ENCODE results near the gene ADORA2A. TPM values are rescaled to one million over a fixed set of nuclear protein-coding genes. Genes with fewer than 3 reads are reported as not detected.
A peak's percentile ranks its signal among the peaks of the same experiment; 100 is the strongest.

ADORA2A gene
- polyA plus RNA-seq, 1 donor: 10.9 TPM

DNA sequence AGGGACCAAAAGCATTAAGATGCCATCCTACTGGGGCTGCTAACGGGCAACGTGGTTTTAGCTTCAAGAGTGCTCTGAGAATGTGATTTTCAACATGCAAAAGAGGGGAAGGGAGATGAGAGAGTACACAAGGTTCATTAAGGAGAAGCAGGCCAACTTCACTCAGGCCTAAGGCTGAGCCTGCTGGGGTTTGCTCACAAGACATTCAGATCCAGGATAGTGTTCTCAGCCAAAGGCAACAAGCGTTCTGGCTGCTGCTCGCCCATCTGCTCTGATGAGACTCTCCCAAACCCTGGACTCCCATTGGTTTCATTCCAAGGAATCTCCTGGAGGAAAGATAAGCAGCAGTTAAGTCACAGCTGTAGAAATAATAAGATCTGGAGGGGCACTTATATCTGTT is 44.2 kb downstream of the ADORA2A start:
- Histone ChIP-seq H3K27ac (ENCODE audit: low read length) (no peak overlapping the region), H3K9me3 (ENCODE audit: control insufficient read depth, low read depth, low read length) (no peaks in the 10 kb centered on the region), H3K27me3 (ENCODE audit: control insufficient read depth, insufficient read depth, low read length) (no peaks in the 10 kb centered on the region), H3K4me1 (ENCODE audit: control insufficient read depth, insufficient read depth, low read length) (no peaks in the 10 kb centered on the region), H3K36me3 (ENCODE audit: control insufficient read depth, insufficient read depth, low read length) (no peaks in the 10 kb centered on the region), H3K4me3 (ENCODE audit: low read length) (no peak overlapping the region)
- no CpG with 5 or more reads among the region's 4 CpGs for WGBS (ENCODE audit: insufficient coverage, low lambda C conversion rate)
- no peak for DNase-seq

DNA sequence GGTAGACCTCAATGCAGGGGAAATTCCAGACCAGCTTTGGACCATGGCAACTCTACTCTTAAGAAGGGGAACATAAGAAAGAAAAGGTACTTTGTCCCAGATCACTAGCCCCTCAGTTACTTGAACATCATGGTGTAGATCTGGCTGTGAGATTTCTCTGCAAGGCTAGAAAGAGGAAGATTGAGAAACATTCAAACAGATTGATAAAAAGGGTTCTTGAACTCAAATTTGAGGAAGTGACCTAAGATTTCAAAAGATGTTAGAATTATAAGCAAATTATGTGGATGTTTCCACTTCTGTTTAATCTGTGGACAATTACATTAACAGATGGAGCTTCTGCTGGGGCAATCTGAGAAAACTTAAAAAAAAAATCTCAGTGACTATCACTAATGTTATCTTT is 45.9 kb downstream of the ADORA2A start:
- Histone ChIP-seq H3K27me3 (ENCODE audit: control insufficient read depth, insufficient read depth, low read length) (no peaks in the 10 kb centered on the region), H3K4me1 (ENCODE audit: control insufficient read depth, insufficient read depth, low read length) (no peaks in the 10 kb centered on the region), H3K27ac (ENCODE audit: low read length) (no peak overlapping the region), H3K9me3 (ENCODE audit: control insufficient read depth, low read depth, low read length) (no peaks in the 10 kb centered on the region), H3K36me3 (ENCODE audit: control insufficient read depth, insufficient read depth, low read length) (no peaks in the 10 kb centered on the region), H3K4me3 (ENCODE audit: low read length) (no peak overlapping the region)
- DNase-seq: no peak

DNA sequence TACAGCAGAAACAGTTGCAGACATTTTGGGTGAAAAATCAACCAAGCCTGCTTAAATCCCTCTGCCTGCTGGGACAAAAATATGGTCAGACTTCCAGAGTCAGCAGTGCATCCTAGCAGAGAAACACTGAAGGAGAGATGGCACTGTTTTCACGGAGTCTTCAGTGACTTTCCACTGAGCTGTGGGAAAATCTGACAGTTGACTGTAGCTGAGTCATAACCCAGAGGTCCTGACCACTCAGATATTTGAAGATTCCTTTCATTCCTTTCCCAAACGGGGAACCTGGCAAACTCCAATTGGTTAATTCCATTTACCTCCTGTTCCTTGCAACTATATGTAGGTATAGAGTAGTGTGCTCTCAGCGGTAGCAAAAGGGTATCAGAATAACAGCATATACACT is 46.8 kb downstream of the ADORA2A start:
- Histone ChIP-seq H3K4me3 (ENCODE audit: low read length) (no peak overlapping the region), H3K9me3 (ENCODE audit: control insufficient read depth, low read depth, low read length) (no peaks in the 10 kb centered on the region), H3K36me3 (ENCODE audit: control insufficient read depth, insufficient read depth, low read length) (no peaks in the 10 kb centered on the region), H3K27me3 (ENCODE audit: control insufficient read depth, insufficient read depth, low read length) (no peaks in the 10 kb centered on the region), H3K4me1 (ENCODE audit: control insufficient read depth, insufficient read depth, low read length) (no peaks in the 10 kb centered on the region), H3K27ac (ENCODE audit: low read length) (no peak overlapping the region)
- DNase-seq: no peak
- no CpG with 5 or more reads among the region's 3 CpGs for WGBS (ENCODE audit: insufficient coverage, low lambda C conversion rate)

DNA sequence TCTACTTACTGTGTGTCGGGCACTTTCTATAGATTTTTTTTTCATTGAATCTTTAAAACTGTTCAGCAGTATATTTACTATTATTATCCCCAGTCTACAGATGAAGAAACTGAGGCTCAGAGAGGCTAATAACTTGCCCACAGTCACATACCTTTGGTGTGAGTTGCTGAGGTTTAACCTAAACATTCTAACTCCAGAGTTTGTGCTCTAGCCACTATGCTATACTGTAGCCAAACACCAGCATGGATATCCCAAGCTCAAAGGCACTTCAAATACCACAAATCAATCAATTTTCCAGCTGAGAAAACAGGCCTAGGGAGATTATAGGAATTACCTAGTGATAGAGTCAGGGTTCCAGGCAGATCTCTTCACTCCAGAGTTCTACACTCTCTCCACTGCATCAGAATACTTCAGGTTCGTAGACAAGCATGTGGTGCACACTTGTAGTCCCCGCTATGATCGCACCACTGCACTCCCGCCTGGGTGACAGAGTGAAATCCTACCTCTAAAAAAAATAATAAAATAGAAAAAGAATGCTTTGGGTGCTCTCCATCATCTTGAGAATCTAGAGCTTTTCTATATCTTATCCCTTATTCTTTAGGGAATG is 47.4 kb downstream of the ADORA2A start:
- WGBS (ENCODE audit: insufficient coverage, low lambda C conversion rate): no CpG with 5 or more reads among the region's 5 CpGs
- DNase-seq: no peak

DNA sequence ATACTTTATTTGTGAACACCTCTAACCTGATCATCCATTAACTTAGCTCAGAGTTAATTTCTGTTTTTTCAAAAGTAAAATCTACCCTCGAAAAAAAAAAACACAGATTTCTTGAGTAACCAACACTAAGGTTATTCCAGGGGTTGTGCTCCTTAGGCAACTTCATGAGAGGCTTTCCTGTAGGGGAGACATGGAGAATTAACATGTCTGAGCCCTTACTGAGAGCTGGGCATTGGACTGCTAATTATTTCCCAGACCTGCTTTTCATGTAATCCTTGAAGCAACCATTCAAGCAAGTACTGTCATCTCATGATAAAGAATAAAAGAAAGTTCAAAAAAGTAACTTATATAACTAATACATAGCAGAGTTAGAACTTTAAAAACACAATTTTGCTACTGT is 54.2 kb downstream of the ADORA2A start:
- Histone ChIP-seq H3K4me1 (ENCODE audit: control insufficient read depth, insufficient read depth, low read length) (no peaks in the 10 kb centered on the region), H3K9me3 (ENCODE audit: control insufficient read depth, low read depth, low read length) (no peaks in the 10 kb centered on the region), H3K4me3 (ENCODE audit: low read length) (no peak overlapping the region), H3K27ac (ENCODE audit: low read length) (no peak overlapping the region), H3K36me3 (ENCODE audit: control insufficient read depth, insufficient read depth, low read length) (no peaks in the 10 kb centered on the region), H3K27me3 (ENCODE audit: control insufficient read depth, insufficient read depth, low read length) (no peaks in the 10 kb centered on the region)
- WGBS (ENCODE audit: insufficient coverage, low lambda C conversion rate): no CpG with 5 or more reads among the region's 1 CpG
- DNase-seq: no peak

More for the DNA sequence above, 47.4 kb downstream of the ADORA2A start:
- Histone ChIP-seq H3K9me3 (ENCODE audit: control insufficient read depth, low read depth, low read length) (no peaks in the 10 kb centered on the region), H3K4me1 (ENCODE audit: control insufficient read depth, insufficient read depth, low read length) (no peaks in the 10 kb centered on the region), H3K36me3 (ENCODE audit: control insufficient read depth, insufficient read depth, low read length) (no peaks in the 10 kb centered on the region), H3K4me3 (ENCODE audit: low read length) (no peak overlapping the region), H3K27ac (ENCODE audit: low read length) (no peak overlapping the region), H3K27me3 (ENCODE audit: control insufficient read depth, insufficient read depth, low read length) (no peaks in the 10 kb centered on the region)

DNA sequence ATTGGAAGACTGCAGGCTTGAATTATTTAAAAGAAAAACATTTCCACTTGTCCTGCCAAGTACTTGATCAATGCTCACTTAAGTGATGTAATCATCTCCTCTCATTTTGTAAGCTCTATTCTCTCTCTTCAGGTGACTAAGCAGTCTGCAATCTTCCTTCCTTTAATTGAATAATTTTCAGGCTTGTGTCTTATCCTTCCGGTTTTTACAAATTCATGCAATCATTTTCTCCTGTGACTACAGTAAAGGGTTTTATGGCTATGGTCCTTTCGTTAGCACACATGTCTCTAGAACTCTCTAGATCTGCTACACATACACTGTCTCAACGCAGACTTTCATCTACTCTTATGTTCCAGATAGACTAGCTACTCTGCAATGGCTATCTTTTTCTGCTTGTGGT is 55.2 kb downstream of the ADORA2A start:
- Histone ChIP-seq H3K9me3 (ENCODE audit: control insufficient read depth, low read depth, low read length) (no peaks in the 10 kb centered on the region), H3K4me1 (ENCODE audit: control insufficient read depth, insufficient read depth, low read length) (no peaks in the 10 kb centered on the region), H3K27ac (ENCODE audit: low read length) (no peak overlapping the region), H3K27me3 (ENCODE audit: control insufficient read depth, insufficient read depth, low read length) (no peaks in the 10 kb centered on the region), H3K36me3 (ENCODE audit: control insufficient read depth, insufficient read depth, low read length) (no peaks in the 10 kb centered on the region), H3K4me3 (ENCODE audit: low read length) (no peak overlapping the region)
- peak in 1 of 2 donors; percentile 46 for DNase-seq
- WGBS (ENCODE audit: insufficient coverage, low lambda C conversion rate): 61% methylated on average over 3 of the region's 3 CpGs

DNA sequence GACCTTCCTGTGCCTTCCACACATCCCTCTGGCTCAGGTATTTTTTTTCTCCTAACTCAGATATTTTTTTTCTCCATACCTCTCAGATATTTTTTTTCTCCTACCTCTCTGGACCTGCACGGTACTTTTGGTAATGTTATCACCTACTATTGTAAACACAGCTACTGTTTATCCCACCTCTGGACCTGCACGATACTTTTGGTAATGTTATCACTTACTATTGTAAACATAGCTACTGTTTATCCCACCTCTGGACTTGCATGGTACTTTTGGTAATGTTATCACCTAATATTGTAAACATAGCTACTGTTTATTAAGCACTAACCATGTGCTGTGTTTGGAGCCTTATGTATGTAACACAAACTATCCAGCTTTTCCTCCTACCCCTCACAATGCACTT is 55.6 kb downstream of the ADORA2A start:
- Histone ChIP-seq H3K27ac (ENCODE audit: low read length) (no peak overlapping the region), H3K9me3 (ENCODE audit: control insufficient read depth, low read depth, low read length) (no peaks in the 10 kb centered on the region)
- WGBS (ENCODE audit: insufficient coverage, low lambda C conversion rate): 0% methylated on average over 1 of the region's 2 CpGs

DNA sequence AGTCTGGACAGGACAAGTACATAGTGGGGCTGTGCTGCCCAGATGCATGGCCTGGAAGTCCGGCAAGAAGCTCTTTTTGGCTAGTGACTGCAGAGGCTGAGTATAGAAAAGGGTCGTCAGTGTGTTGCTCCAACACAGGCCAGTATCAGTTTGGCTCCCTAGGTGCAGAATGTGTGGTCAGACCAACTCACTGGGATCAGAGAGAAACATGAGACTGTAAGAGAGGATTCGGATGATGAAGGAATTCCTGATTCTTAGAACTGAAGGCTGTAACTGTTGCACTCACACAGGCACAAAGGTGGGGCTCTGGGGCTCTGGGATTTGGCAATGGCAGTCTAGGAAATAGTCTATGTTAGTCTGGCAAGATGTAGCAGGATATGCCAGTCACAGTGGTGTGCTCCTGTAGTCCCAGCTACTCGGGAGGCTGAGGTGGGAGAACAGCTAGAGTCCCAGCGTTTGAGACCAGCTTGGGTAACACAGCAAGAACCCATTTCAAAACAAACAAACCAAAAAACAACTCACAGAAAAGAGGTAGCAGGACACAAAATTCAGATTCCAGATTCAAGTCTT is 56.7 kb downstream of the ADORA2A start:
- WGBS (ENCODE audit: insufficient coverage, low lambda C conversion rate): no CpG with 5 or more reads among the region's 5 CpGs
- Histone ChIP-seq H3K36me3 (ENCODE audit: control insufficient read depth, insufficient read depth, low read length) (no peaks in the 10 kb centered on the region), H3K9me3 (ENCODE audit: control insufficient read depth, low read depth, low read length) (no peaks in the 10 kb centered on the region), H3K4me1 (ENCODE audit: control insufficient read depth, insufficient read depth, low read length) (no peaks in the 10 kb centered on the region), H3K4me3 (ENCODE audit: low read length) (no peak overlapping the region), H3K27ac (ENCODE audit: low read length) (no peak overlapping the region), H3K27me3 (ENCODE audit: control insufficient read depth, insufficient read depth, low read length) (no peaks in the 10 kb centered on the region)
- no peak for DNase-seq

More for the DNA sequence above, 55.6 kb downstream of the ADORA2A start:
- Histone ChIP-seq H3K36me3 (ENCODE audit: control insufficient read depth, insufficient read depth, low read length) (no peaks in the 10 kb centered on the region), H3K4me3 (ENCODE audit: low read length) (no peak overlapping the region), H3K4me1 (ENCODE audit: control insufficient read depth, insufficient read depth, low read length) (no peaks in the 10 kb centered on the region), H3K27me3 (ENCODE audit: control insufficient read depth, insufficient read depth, low read length) (no peaks in the 10 kb centered on the region)
- no peak for DNase-seq

DNA sequence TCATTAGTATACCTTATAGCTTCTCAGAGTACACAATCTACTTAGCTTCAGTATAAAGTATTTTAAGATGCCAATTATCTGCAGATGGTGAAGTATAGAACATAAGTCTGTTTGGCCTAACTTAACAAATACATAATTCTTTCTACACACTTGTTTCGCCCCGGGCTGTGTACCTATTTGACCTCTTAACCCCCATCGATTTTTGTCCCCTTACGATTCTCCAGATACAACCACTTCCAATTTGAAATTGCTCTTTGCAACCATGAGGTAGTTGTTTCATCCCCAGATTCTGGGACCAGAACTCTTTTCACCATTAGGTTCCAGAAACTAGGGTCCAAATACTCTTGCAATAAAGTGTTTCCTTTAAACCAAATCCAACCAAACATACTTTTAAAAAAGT is 57.8 kb downstream of the ADORA2A start:
- Histone ChIP-seq H3K9me3 (ENCODE audit: control insufficient read depth, low read depth, low read length) (no peaks in the 10 kb centered on the region), H3K4me1 (ENCODE audit: control insufficient read depth, insufficient read depth, low read length) (no peaks in the 10 kb centered on the region), H3K36me3 (ENCODE audit: control insufficient read depth, insufficient read depth, low read length) (no peaks in the 10 kb centered on the region), H3K4me3 (ENCODE audit: low read length) (no peak overlapping the region), H3K27me3 (ENCODE audit: control insufficient read depth, insufficient read depth, low read length) (no peaks in the 10 kb centered on the region), H3K27ac (ENCODE audit: low read length) (no peak overlapping the region)
- WGBS (ENCODE audit: insufficient coverage, low lambda C conversion rate): no CpG with 5 or more reads among the region's 4 CpGs
- no peak for DNase-seq

DNA sequence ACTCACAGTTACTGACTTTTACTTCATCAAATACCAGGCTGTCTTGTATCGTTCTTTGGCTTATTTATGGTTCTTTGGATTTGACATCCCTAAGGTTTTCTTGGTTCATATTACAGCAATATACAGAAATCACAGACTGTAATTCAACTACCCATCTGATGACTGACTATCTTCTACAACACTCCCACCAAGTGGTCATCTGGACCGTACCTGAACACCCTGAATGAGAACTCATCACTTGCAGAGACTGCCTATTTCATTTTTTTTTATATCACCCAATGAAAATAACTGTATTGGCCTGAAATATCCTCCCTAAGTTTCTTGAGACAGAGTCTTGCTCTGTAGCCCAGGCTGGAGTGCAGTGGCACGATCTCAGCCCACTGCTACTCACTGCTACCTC is 58.2 kb downstream of the ADORA2A start:
- WGBS (ENCODE audit: insufficient coverage, low lambda C conversion rate): 100% methylated on average over 1 of the region's 3 CpGs
- H3K4me1 ChIP-seq (ENCODE audit: control insufficient read depth, insufficient read depth, low read length): no peaks in the 10 kb centered on the region
- H3K9me3 ChIP-seq (ENCODE audit: control insufficient read depth, low read depth, low read length): no peaks in the 10 kb centered on the region
- no peaks in the 10 kb centered on the region for H3K36me3 ChIP-seq (ENCODE audit: control insufficient read depth, insufficient read depth, low read length)
- H3K4me3 ChIP-seq (ENCODE audit: low read length): no peak overlapping the region
- no peaks in the 10 kb centered on the region for H3K27me3 ChIP-seq (ENCODE audit: control insufficient read depth, insufficient read depth, low read length)
- no peak for DNase-seq
- no peak overlapping the region for H3K27ac ChIP-seq (ENCODE audit: low read length)

DNA sequence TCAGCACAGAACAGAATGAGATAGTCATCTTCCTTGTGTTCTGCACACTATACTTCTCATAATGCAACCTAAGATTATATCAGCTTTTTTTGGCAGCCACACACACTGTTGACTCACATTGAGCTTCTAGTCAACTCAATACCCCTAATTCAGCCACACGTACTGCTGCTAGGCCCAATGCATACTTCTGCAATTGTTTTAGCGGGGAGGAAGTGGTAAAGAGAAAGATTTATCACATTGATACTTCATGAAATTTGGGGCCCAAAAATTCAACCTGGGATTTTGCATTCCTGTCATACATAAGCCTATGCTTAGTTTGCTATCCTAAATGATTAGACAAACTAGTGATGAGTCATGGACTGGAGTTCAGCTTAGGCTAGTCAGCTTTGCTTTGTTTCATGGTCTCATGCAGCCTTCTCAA is 59.1 kb downstream of the ADORA2A start:
- Histone ChIP-seq H3K9me3 (ENCODE audit: control insufficient read depth, low read depth, low read length) (no peaks in the 10 kb centered on the region), H3K27ac (ENCODE audit: low read length) (no peak overlapping the region), H3K4me1 (ENCODE audit: control insufficient read depth, insufficient read depth, low read length) (no peaks in the 10 kb centered on the region), H3K36me3 (ENCODE audit: control insufficient read depth, insufficient read depth, low read length) (no peaks in the 10 kb centered on the region), H3K4me3 (ENCODE audit: low read length) (no peak overlapping the region), H3K27me3 (ENCODE audit: control insufficient read depth, insufficient read depth, low read length) (no peaks in the 10 kb centered on the region)
- no peak for DNase-seq
- 100% methylated on average over 1 of the region's 2 CpGs for WGBS (ENCODE audit: insufficient coverage, low lambda C conversion rate)

Measured in large intestine (tissue), 3 donors.